ENCODE measurements around the gene SNX27. TPM values are rescaled to one million over a fixed set of nuclear protein-coding genes. Genes with fewer than 3 reads are reported as not detected.

SNX27 gene
- total and polyA plus RNA-seq, 2 experiments from 2014 or later = 40.6 to 59.7 TPM

- TF ChIP-seq, protein P1, sequence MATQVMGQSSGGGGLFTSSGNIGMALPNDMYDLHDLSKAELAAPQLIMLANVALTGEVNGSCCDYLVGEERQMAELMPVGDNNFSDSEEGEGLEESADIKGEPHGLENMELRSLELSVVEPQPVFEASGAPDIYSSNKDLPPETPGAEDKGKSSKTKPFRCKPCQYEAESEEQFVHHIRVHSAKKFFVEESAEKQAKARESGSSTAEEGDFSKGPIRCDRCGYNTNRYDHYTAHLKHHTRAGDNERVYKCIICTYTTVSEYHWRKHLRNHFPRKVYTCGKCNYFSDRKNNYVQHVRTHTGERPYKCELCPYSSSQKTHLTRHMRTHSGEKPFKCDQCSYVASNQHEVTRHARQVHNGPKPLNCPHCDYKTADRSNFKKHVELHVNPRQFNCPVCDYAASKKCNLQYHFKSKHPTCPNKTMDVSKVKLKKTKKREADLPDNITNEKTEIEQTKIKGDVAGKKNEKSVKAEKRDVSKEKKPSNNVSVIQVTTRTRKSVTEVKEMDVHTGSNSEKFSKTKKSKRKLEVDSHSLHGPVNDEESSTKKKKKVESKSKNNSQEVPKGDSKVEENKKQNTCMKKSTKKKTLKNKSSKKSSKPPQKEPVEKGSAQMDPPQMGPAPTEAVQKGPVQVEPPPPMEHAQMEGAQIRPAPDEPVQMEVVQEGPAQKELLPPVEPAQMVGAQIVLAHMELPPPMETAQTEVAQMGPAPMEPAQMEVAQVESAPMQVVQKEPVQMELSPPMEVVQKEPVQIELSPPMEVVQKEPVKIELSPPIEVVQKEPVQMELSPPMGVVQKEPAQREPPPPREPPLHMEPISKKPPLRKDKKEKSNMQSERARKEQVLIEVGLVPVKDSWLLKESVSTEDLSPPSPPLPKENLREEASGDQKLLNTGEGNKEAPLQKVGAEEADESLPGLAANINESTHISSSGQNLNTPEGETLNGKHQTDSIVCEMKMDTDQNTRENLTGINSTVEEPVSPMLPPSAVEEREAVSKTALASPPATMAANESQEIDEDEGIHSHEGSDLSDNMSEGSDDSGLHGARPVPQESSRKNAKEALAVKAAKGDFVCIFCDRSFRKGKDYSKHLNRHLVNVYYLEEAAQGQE (IDR thresholded peaks at IDR 0.05; ENCODE audit: unreplicated experiment) = no peak
- TF ChIP-seq ETS1 (IDR thresholded peaks at IDR 0.05) (no peak), EZH2 (IDR thresholded peaks at IDR 0.05; ENCODE audit: low read depth, unreplicated experiment) (no peak), STAT1 (IDR thresholded peaks at IDR 0.05; ENCODE audit: unreplicated experiment) (no peak), CREB1 (CRISPR knock-in tag; IDR thresholded peaks at IDR 0.05; ENCODE audit: low read depth) (no peak)
Observed at GRCh38 chr1:151741516-151741915, 129.7 kb downstream of the SNX27 start (continued).

Small RNA genes within 50 kb of the gene (small RNA-seq; reads per million reads assigned to genes)
- gene RNU6-1062P (ENCODE audit: low replicate concordance) (not detected), gene RNU6-662P (ENCODE audit: low replicate concordance) (not detected)

Other genes with a start within 250 kb of the SNX27 start
- gene SELENBP1, start 239.3 kb upstream of the SNX27 start, total RNA-seq (2014; rRNA removed; shearing (Covaris generic)) = 13.4 and 14.5 TPM in 2 replicates
- 10.7 and 12.3 TPM in 2 replicates for gene SELENBP1, start 239.3 kb upstream of the SNX27 start, polyA plus RNA-seq (2016; fragmentation: Nextera tagmentation; extraction: Ambion mirVana)
- gene PSMB4, start 212.5 kb upstream of the SNX27 start, total RNA-seq (2014; rRNA removed; shearing (Covaris generic)) = 348 and 352 TPM in 2 replicates
- gene PSMB4, start 212.5 kb upstream of the SNX27 start, polyA plus RNA-seq (2016; fragmentation: Nextera tagmentation; extraction: Ambion mirVana) = 417 and 443 TPM in 2 replicates
- gene POGZ, start 152.6 kb upstream of the SNX27 start, total RNA-seq (2014; rRNA removed; shearing (Covaris generic)) = 65.1 and 72.5 TPM in 2 replicates
- 34.7 and 47.0 TPM in 2 replicates for gene POGZ, start 152.6 kb upstream of the SNX27 start, polyA plus RNA-seq (2016; fragmentation: Nextera tagmentation; extraction: Ambion mirVana)
- 37.0 and 46.1 TPM in 2 replicates for gene CGN, start 100.7 kb upstream of the SNX27 start, total RNA-seq (2014; rRNA removed; shearing (Covaris generic))
- gene CGN, start 100.7 kb upstream of the SNX27 start, polyA plus RNA-seq (2016; fragmentation: Nextera tagmentation; extraction: Ambion mirVana) = 11.8 and 13.9 TPM in 2 replicates
- 10.4 and 11.9 TPM in 2 replicates for gene TUFT1, start 71.7 kb upstream of the SNX27 start, total RNA-seq (2014; rRNA removed; shearing (Covaris generic))
- 5.6 and 6.0 TPM in 2 replicates for gene TUFT1, start 71.7 kb upstream of the SNX27 start, polyA plus RNA-seq (2016; fragmentation: Nextera tagmentation; extraction: Ambion mirVana)
- 0.31 and 0.39 TPM in 2 replicates for gene CELF3, start 104.8 kb downstream of the SNX27 start, total RNA-seq (2014; rRNA removed; shearing (Covaris generic))
- 0.16 and 0.58 TPM in 2 replicates for gene CELF3, start 104.8 kb downstream of the SNX27 start, polyA plus RNA-seq (2016; fragmentation: Nextera tagmentation; extraction: Ambion mirVana)
- gene RIIAD1, start 109.5 kb downstream of the SNX27 start, total RNA-seq (2014; rRNA removed; shearing (Covaris generic)) = not detected in 2 replicates
- gene RIIAD1, start 109.5 kb downstream of the SNX27 start, polyA plus RNA-seq (2016; fragmentation: Nextera tagmentation; extraction: Ambion mirVana) = not detected in 2 replicates
- 88.5 and 89.0 TPM in 2 replicates for gene MRPL9, start 151.4 kb downstream of the SNX27 start, total RNA-seq (2014; rRNA removed; shearing (Covaris generic))
- 126 TPM in 2 replicates for gene MRPL9, start 151.4 kb downstream of the SNX27 start, polyA plus RNA-seq (2016; fragmentation: Nextera tagmentation; extraction: Ambion mirVana)
- gene TDRKH, start 178.4 kb downstream of the SNX27 start, total RNA-seq (2014; rRNA removed; shearing (Covaris generic)) = 19.6 and 25.6 TPM in 2 replicates
- gene TDRKH, start 178.4 kb downstream of the SNX27 start, polyA plus RNA-seq (2016; fragmentation: Nextera tagmentation; extraction: Ambion mirVana) = 8.9 and 10.2 TPM in 2 replicates
- gene LINGO4, start 193.4 kb downstream of the SNX27 start, total RNA-seq (2014; rRNA removed; shearing (Covaris generic)) = not detected in 2 replicates
- gene LINGO4, start 193.4 kb downstream of the SNX27 start, polyA plus RNA-seq (2016; fragmentation: Nextera tagmentation; extraction: Ambion mirVana) = not detected in 2 replicates
- gene RORC, start 219.8 kb downstream of the SNX27 start, total RNA-seq (2014; rRNA removed; shearing (Covaris generic)) = 0.97 and 1.6 TPM in 2 replicates
- gene RORC, start 219.8 kb downstream of the SNX27 start, polyA plus RNA-seq (2016; fragmentation: Nextera tagmentation; extraction: Ambion mirVana) = 0.26 and 0.29 TPM in 2 replicates
- gene C2CD4D, start 227.8 kb downstream of the SNX27 start, total RNA-seq (2014; rRNA removed; shearing (Covaris generic)) = 0.35 TPM in 1 of 2 replicates, not detected in the other
- 0.82 and 0.92 TPM in 2 replicates for gene C2CD4D, start 227.8 kb downstream of the SNX27 start, polyA plus RNA-seq (2016; fragmentation: Nextera tagmentation; extraction: Ambion mirVana)
- not detected in 2 replicates for gene THEM5, start 241.7 kb downstream of the SNX27 start, total RNA-seq (2014; rRNA removed; shearing (Covaris generic))
- gene THEM5, start 241.7 kb downstream of the SNX27 start, polyA plus RNA-seq (2016; fragmentation: Nextera tagmentation; extraction: Ambion mirVana) = 0.38 TPM in 1 of 2 replicates, not detected in the other